Uterus (tissue), 2 donors: ENCODE results near the gene TMEM106B.

Experiments used
- CTCF ChIP-seq, 4 experiments: fragments of 200-600 bp in 2 of 4; fragments of 450-650 bp in 2 of 4; sonication (generic) in 2 of 4; IDR thresholded peaks; one replicate each; pipeline ENCODE4 v1.5.1; 2016 to 2019; ENCODE audit warnings: antibody characterized with exemption in 4 of 4, mild to moderate bottlenecking in 2 of 4, moderate library complexity in 1 of 4
- POLR2A ChIP-seq, 2 donors: fragments of 450-650 bp; IDR thresholded peaks; one replicate each; pipeline ENCODE4 v1.6.1; 2016; ENCODE audit warnings: antibody characterized with exemption in 2 of 2, mild to moderate bottlenecking in 1 of 2, moderate library complexity in 1 of 2

GRCh38 chr7:12250232-12250631, 39.1 kb downstream of the TMEM106B start:
- no peak for TF ChIP-seq CTCF (IDR thresholded peaks at IDR 0.05)
- TF ChIP-seq POLR2A (IDR thresholded peaks at IDR 0.05): no peak
